GM12878 (cell line): Measurements from ENCODE around the gene NBEA. TPM values are rescaled to one million over a fixed set of nuclear protein-coding genes. Genes with fewer than 3 reads are reported as not detected.

Experiments
- ATAC-seq: fragments of 200-7000 bp; cut with Tn5 transposase; 3 replicates; pipeline ENCODE4 v1.9.1; 2020; ENCODE audit warnings: mild to moderate bottlenecking, moderate library complexity
- BruUV-seq: library from RNA; stranded (reverse); fragments of 400-500 nt; replicated peaks from 2 replicates; lab custom pipeline; 2021; lab: Mats Ljungman, UMichigan
- CTCF ChIA-PET: fragments of 300-600 bp; sonication (Branson Sonifier 250); formaldehyde crosslinking; extraction: SDS; loops from one replicate; lab custom pipeline; 2021; ENCODE audit warnings: inconsistent platforms; lab: Yijun Ruan, JAX
- POLR2A ChIA-PET: fragments of 350-600 bp; formaldehyde crosslinking; extraction: SDS; loops from one replicate; lab custom pipeline; 2021; ENCODE audit warnings: inconsistent platforms; lab: Charles Lee
- RAD21 ChIA-PET: fragments of 300-600 bp; sonication (Branson Sonifier 250); formaldehyde crosslinking; loops from one replicate; lab custom pipeline; 2023; ENCODE audit warnings: antibody characterized with exemption; ENCODE audit not compliant: unreplicated experiment; lab: Charles Lee
- SMC1A ChIA-PET: fragments of 300-600 bp; sonication (Branson Sonifier 250); formaldehyde crosslinking; loops from one replicate; lab custom pipeline; 2023; ENCODE audit not compliant: unreplicated experiment, uncharacterized antibody; lab: Charles Lee
- DNase-seq: peaks from one replicate; pipeline ENCODE4 v3.0.0-alpha.2; 2011; ENCODE audit warnings: low read depth, low spot score
- FAIRE-seq: peaks from 3 replicates; lab custom pipeline; 2011; peaks lifted over from hg19 to GRCh38; lab: Jason Lieb, UNC
- H2AFZ ChIP-seq: 2 replicates; pipeline ENCODE4 v1.6.0; 2011; ENCODE audit warnings: low read depth, low read length, control low read depth; ENCODE audit not compliant: control insufficient read depth
- H3K27ac ChIP-seq: 2 replicates; pipeline ENCODE4 v1.5.1; 2011; ENCODE audit warnings: control low read depth; ENCODE audit not compliant: control insufficient read depth, insufficient read depth
- H3K27me3 ChIP-seq, 2 experiments: replicated peaks in 1 of 2; 2 replicates each; pipeline versions ENCODE4 v1.6.0 to v1.6.1; 2011; ENCODE audit warnings: low read length in 1 of 2; ENCODE audit not compliant: control insufficient read depth in 2 of 2, insufficient read depth in 2 of 2
- H3K36me3 ChIP-seq, 2 experiments: 2 replicates each; pipeline ENCODE4 v1.5.1; 2011; ENCODE audit warnings: low read length in 1 of 2; ENCODE audit not compliant: control insufficient read depth in 2 of 2, insufficient read depth in 2 of 2
- H3K4me1 ChIP-seq: 2 replicates; pipeline ENCODE4 v1.6.1; 2011; ENCODE audit warnings: mild to moderate bottlenecking, low read length, moderate library complexity, mixed read lengths; ENCODE audit not compliant: control insufficient read depth, insufficient read depth
- H3K4me2 ChIP-seq: 2 replicates; pipeline ENCODE4 v1.6.0; 2011; ENCODE audit warnings: control low read depth; ENCODE audit not compliant: control insufficient read depth, insufficient read depth
- H3K4me3 ChIP-seq: fragments of 200-600 bp; sonication (generic); 2 replicates; pipeline ENCODE4 v1.5.1; 2016
- H3K79me2 ChIP-seq: 2 replicates; pipeline ENCODE4 v1.6.0; 2011; ENCODE audit warnings: low read length; ENCODE audit not compliant: control insufficient read depth, insufficient read depth
- H3K9ac ChIP-seq: 2 replicates; pipeline ENCODE4 v1.8.0; 2011; ENCODE audit warnings: low read length, control low read depth, mixed read lengths; ENCODE audit not compliant: control insufficient read depth, insufficient read depth
- H3K9me3 ChIP-seq: replicated peaks from 3 replicates; pipeline ENCODE4 v1.5.1; 2011; ENCODE audit warnings: mild to moderate bottlenecking, low read length; ENCODE audit not compliant: control insufficient read depth, insufficient read depth
- H4K20me1 ChIP-seq: 2 replicates; pipeline ENCODE4 v1.6.0; 2011; ENCODE audit not compliant: control insufficient read depth, insufficient read depth
- ASH2L ChIP-seq: fragments of 300-600, 200-600 bp; sonication (generic); IDR thresholded peaks from 2 replicates; pipeline ENCODE4 v1.6.1; 2017; ENCODE audit warnings: low read depth, mild to moderate bottlenecking, borderline replicate concordance
- CEBPB ChIP-seq, 2 experiments: fragments of 150-350 bp in 1 of 2; IDR thresholded peaks; 2 replicates each; pipeline ENCODE4 v1.6.1; 2012 to 2014; ENCODE audit warnings: low read depth in 2 of 2, low read length in 2 of 2, borderline replicate concordance in 1 of 2, inconsistent platforms in 1 of 2
- CHD2 ChIP-seq: IDR thresholded peaks from 2 replicates; pipeline ENCODE4 v1.6.1; 2011; ENCODE audit warnings: low read depth, low read length, improper control_type of control experiment, borderline replicate concordance
- CREM ChIP-seq: IDR thresholded peaks from 2 replicates; pipeline ENCODE4 v1.6.1; 2014; ENCODE audit warnings: antibody characterized with exemption, low read depth
- EGR1 ChIP-seq, 2 experiments: IDR thresholded peaks; 1 replicate in 1 of 2; 2 replicates in 1 of 2; pipeline ENCODE4 v1.6.1; 2011 to 2012; ENCODE audit warnings: low read depth in 2 of 2, low read length in 2 of 2, borderline replicate concordance in 1 of 2, mild to moderate bottlenecking in 1 of 2, moderate library complexity in 1 of 2
- HDAC6 ChIP-seq: fragments of 200-600 bp; sonication (generic); IDR thresholded peaks from one replicate; pipeline ENCODE4 v1.8.0; 2017; ENCODE audit warnings: antibody characterized with exemption; ENCODE audit not compliant: unreplicated experiment
- NBN ChIP-seq: fragments of 450-650 bp; IDR thresholded peaks from 2 replicates; pipeline ENCODE4 v1.6.1; 2016
- POLR2A ChIP-seq: IDR thresholded peaks from 2 replicates; pipeline ENCODE4 v1.6.1; 2011; ENCODE audit warnings: low read depth, mild to moderate bottlenecking, low read length
- POLR2AphosphoS5 ChIP-seq: IDR thresholded peaks from 2 replicates; pipeline ENCODE4 v1.6.1; 2011; ENCODE audit warnings: mild to moderate bottlenecking, low read length, inconsistent platforms
- SIN3A ChIP-seq: IDR thresholded peaks from 2 replicates; pipeline ENCODE4 v1.6.1; 2012; ENCODE audit warnings: low read depth, low read length, improper control_type of control experiment
- SREBF2 ChIP-seq: IDR thresholded peaks from 2 replicates; pipeline ENCODE4 v1.6.1; 2012; ENCODE audit warnings: mild to moderate bottlenecking, low read length
- TARDBP ChIP-seq: IDR thresholded peaks from 2 replicates; pipeline ENCODE4 v1.6.1; 2016; ENCODE audit warnings: borderline replicate concordance
- WRNIP1 ChIP-seq: IDR thresholded peaks from 2 replicates; pipeline ENCODE4 v1.6.1; 2011; ENCODE audit warnings: low read depth, low read length, improper control_type of control experiment, borderline replicate concordance
- ZNF274 ChIP-seq: IDR thresholded peaks from one replicate; pipeline ENCODE4 v1.8.0; 2011; ENCODE audit not compliant: insufficient read length, insufficient read depth
- ZNF384 ChIP-seq: IDR thresholded peaks from 2 replicates; pipeline ENCODE4 v1.6.1; 2012; ENCODE audit warnings: low read depth, mild to moderate bottlenecking, low read length, improper control_type of control experiment, borderline replicate concordance
- WGBS: methylation state at CpG from one replicate; pipeline ENCODE4 v1.1.6; 2016; ENCODE audit warnings: low lambda C conversion rate; ENCODE audit not compliant: insufficient replicate concordance, insufficient coverage; ENCODE audit errors: missing lambda C conversion rate; 5-methylcytosine and 5-hydroxymethylcytosine counted together
- in situ Hi-C: fragments of 300-500 bp; cut with MboI; formaldehyde crosslinking; loops from 9 replicates; pipeline ENCODE4 v1.14.3; 2018; ENCODE audit warnings: mixed read lengths
- intact Hi-C: fragments of 100-400 bp; cut with micrococcal nuclease; formaldehyde crosslinking; loops from one replicate; pipeline ENCODE4 v1.14.2; 2022; ENCODE audit not compliant: unreplicated experiment
- polyA plus RNA-seq, 11 experiments: library from polyadenylated mRNA; depleted of rRNA in 4 of 11; unstranded in 6 of 11; stranded (reverse) in 5 of 11; fragments of >200 nt; fragmentation: Nextera tagmentation in 4 of 11; fragmentation: Illumina TruSeq in 1 of 11; extraction: Ambion mirVana in 4 of 11; extraction: Trizol in 1 of 11; gene quantifications; 1 replicate in 1 of 11; 2 replicates in 10 of 11; pipeline versions ENCODE4 v1.2.1 to v1.2.3, GENCODE V29; 2011 to 2016; ENCODE audit warnings: inconsistent platforms in 2 of 11, missing spikeins in 2 of 11, low read depth in 1 of 11
- total RNA-seq, 4 experiments: library from RNA; depleted of rRNA in 3 of 4; stranded (reverse); fragments of >200 nt in 3 of 4; fragmentation: Illumina TruSeq in 1 of 4; extraction: Trizol in 1 of 4; gene quantifications; 2 replicates each; pipeline versions ENCODE4 v1.2.1 to v1.2.3, GENCODE V29; 2013 to 2021
- TF ChIP-seq, protein P1 (sequence below): fragments of 450-650 bp; IDR thresholded peaks from 2 replicates; pipeline ENCODE4 v1.6.1; 2014; ENCODE audit warnings: mild to moderate bottlenecking
- TF ChIP-seq, protein P2 (sequence below): IDR thresholded peaks from 2 replicates; pipeline ENCODE4 v1.6.1; 2011; ENCODE audit warnings: mild to moderate bottlenecking, low read depth, low read length, moderate library complexity; ENCODE audit not compliant: insufficient replicate concordance
- TF ChIP-seq, protein P3 (sequence below): IDR thresholded peaks from 2 replicates; pipeline ENCODE4 v1.6.1; 2012; ENCODE audit warnings: low read depth, low read length, improper control_type of control experiment
- TF ChIP-seq, protein P4 (sequence below): IDR thresholded peaks from 2 replicates; pipeline ENCODE4 v1.6.1; 2011; ENCODE audit warnings: borderline replicate concordance, low read depth, mild to moderate bottlenecking, moderate library complexity, low read length; ENCODE audit not compliant: insufficient read depth, poor library complexity, severe bottlenecking

Gene NBEA
- total and polyA plus RNA-seq, 10 of the 15 experiments (the other 5 are each of a cell fraction or from before 2014, with no cell fraction given) = 0.23 to 3.6 (median 0.55) TPM

DNA sequence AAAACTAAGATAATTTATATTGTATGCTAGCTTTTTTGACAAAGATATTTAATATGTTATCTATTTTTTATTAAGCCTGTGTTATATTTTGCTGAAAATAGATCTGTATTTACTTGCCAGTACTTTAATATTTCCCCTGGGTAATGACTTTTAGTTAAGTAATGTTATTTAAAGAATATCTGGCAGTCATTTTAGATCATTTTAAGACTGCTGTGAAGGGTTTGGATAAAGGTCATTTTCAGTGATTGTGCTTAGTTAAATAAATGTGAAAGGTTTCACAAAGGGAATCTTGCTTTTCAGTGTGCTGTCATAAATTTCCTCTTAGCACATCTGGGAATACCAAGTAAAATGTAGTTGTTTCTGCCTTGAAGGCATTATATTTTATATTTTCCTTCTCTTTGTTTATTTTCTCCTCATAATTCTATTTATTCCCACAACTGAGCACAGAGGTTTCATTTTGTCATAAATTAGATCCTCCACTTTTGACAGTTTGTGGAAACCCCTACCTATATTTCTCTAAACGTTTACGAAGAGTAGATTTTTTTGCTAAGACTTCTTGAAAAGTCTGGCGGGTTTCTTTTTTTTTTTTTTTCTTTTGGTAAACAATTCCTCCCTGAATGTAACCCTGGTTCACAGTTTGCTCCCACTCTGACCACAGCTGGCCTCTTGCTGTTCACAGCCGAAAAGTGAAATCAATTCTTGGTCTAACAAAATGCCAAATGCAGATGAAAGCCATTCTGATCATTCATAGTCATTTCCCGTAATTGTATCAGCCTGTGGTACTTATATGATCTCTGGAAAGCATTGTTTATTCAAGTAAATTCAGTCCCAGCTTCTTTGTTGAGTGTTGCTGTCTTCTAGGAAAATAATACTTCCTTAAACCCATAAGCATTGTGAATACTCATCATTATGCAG lies 446.6 kb downstream of the NBEA start:
- ChIA-PET SMC1A (no interaction called here), POLR2A (no interaction called here), RAD21 (no interaction called here), CTCF (no interaction called here)
- no peak overlapping the region for H2AFZ ChIP-seq
- H3K27me3 ChIP-seq = no peaks in the 10 kb centered on the region
- in situ Hi-C loops (no loop called here), intact Hi-C loops (no loop called here)
- no peak overlapping the region for H3K27ac ChIP-seq
- H3K4me1 ChIP-seq = no peaks in the 10 kb centered on the region
- no peaks in the 10 kb centered on the region for H3K36me3 ChIP-seq
- no peak for ATAC-seq
- no peak for DNase-seq
- no peak for FAIRE-seq
- H3K4me3 ChIP-seq = no peak overlapping the region
- no peaks in the 10 kb centered on the region for H4K20me1 ChIP-seq
- H3K79me2 ChIP-seq = no peaks in the 10 kb centered on the region
- no peak overlapping the region for H3K4me2 ChIP-seq
- no TSS peak for BruUV-seq
- WGBS = 4% methylated on average over 5 of the region's 5 CpGs
- TF ChIP-seq, protein P1, sequence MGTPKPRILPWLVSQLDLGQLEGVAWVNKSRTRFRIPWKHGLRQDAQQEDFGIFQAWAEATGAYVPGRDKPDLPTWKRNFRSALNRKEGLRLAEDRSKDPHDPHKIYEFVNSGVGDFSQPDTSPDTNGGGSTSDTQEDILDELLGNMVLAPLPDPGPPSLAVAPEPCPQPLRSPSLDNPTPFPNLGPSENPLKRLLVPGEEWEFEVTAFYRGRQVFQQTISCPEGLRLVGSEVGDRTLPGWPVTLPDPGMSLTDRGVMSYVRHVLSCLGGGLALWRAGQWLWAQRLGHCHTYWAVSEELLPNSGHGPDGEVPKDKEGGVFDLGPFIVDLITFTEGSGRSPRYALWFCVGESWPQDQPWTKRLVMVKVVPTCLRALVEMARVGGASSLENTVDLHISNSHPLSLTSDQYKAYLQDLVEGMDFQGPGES = no peak
- no peak for TF ChIP-seq HDAC6
- TF ChIP-seq CHD2 = no peak
- no peak for TF ChIP-seq POLR2AphosphoS5
- no peak for TF ChIP-seq CEBPB (IDR thresholded peaks at IDR 0.05; ENCODE audit: borderline replicate concordance in 1 of 2, low read depth in 2 of 2, low read length in 2 of 2)
- TF ChIP-seq, protein P2, sequence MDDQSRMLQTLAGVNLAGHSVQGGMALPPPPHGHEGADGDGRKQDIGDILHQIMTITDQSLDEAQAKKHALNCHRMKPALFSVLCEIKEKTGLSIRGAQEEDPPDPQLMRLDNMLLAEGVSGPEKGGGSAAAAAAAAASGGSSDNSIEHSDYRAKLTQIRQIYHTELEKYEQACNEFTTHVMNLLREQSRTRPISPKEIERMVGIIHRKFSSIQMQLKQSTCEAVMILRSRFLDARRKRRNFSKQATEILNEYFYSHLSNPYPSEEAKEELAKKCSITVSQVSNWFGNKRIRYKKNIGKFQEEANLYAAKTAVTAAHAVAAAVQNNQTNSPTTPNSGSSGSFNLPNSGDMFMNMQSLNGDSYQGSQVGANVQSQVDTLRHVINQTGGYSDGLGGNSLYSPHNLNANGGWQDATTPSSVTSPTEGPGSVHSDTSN = no peak
- TF ChIP-seq EGR1 (IDR thresholded peaks at IDR 0.05; ENCODE audit: borderline replicate concordance in 1 of 2, low read depth in 2 of 2, low read length in 2 of 2) = no peak
- TF ChIP-seq ZNF384 = no peak
- no peak for TF ChIP-seq TARDBP
- no peak for TF ChIP-seq ZNF274
- TF ChIP-seq POLR2A = no peak
- no peak for TF ChIP-seq WRNIP1
- no peak for TF ChIP-seq SREBF2
- TF ChIP-seq, protein P3, sequence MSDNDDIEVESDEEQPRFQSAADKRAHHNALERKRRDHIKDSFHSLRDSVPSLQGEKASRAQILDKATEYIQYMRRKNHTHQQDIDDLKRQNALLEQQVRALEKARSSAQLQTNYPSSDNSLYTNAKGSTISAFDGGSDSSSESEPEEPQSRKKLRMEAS = no peak
- no peak for TF ChIP-seq NBN
- TF ChIP-seq SIN3A = no peak
- TF ChIP-seq ASH2L = no peak
- TF ChIP-seq, protein P4, sequence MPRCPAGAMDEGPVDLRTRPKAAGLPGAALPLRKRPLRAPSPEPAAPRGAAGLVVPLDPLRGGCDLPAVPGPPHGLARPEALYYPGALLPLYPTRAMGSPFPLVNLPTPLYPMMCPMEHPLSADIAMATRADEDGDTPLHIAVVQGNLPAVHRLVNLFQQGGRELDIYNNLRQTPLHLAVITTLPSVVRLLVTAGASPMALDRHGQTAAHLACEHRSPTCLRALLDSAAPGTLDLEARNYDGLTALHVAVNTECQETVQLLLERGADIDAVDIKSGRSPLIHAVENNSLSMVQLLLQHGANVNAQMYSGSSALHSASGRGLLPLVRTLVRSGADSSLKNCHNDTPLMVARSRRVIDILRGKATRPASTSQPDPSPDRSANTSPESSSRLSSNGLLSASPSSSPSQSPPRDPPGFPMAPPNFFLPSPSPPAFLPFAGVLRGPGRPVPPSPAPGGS = no peak
- no peak for TF ChIP-seq CREM
- no peaks in the 10 kb centered on the region for H3K9me3 ChIP-seq
- H3K9ac ChIP-seq = no peak overlapping the region
